Nephron progenitor cell (in vitro differentiated cells): ENCODE results near the gene SH3PXD2A.

Source experiments
- DNase-seq: peaks from one replicate; pipeline ENCODE4 v3.0.0; 2021
- H3K27ac Mint-ChIP-seq: 2 replicates; pipeline ENCODE4 v1.8.0; 2021; ENCODE audit warnings: mild to moderate bottlenecking, moderate library complexity, mixed read lengths
- H3K27me3 Mint-ChIP-seq: 2 replicates; pipeline ENCODE4 v1.8.0; 2021; ENCODE audit warnings: mild to moderate bottlenecking, low read depth, mixed read lengths; ENCODE audit not compliant: poor library complexity
- H3K36me3 Mint-ChIP-seq: 2 replicates; pipeline ENCODE4 v1.8.0; 2021; ENCODE audit warnings: low read depth, mixed read lengths
- H3K4me1 Mint-ChIP-seq: 2 replicates; pipeline ENCODE4 v1.8.0; 2021; ENCODE audit warnings: mixed read lengths
- H3K4me3 Mint-ChIP-seq: 2 replicates; pipeline ENCODE4 v1.8.0; 2021; ENCODE audit warnings: mild to moderate bottlenecking, moderate library complexity, mixed read lengths
- H3K9me3 Mint-ChIP-seq: 2 replicates; pipeline ENCODE4 v1.8.0; 2021; ENCODE audit warnings: mild to moderate bottlenecking, moderate library complexity, mixed read lengths
- CTCF ChIP-seq: fragments of 200-600 bp; sonication (generic); IDR thresholded peaks from 2 replicates; pipeline ENCODE4 v1.5.0; 2021; ENCODE audit warnings: antibody characterized with exemption

SH3PXD2A gene

GRCh38 chr10:103715430-103715829, 139.9 kb downstream of the SH3PXD2A start:
- no peaks in the 10 kb centered on the region for H3K36me3 Mint-ChIP-seq
- H3K27me3 Mint-ChIP-seq, result peaks cover 10% of the 10 kb centered on the region
- no peak for TF ChIP-seq CTCF
- peaks cover 43% of the 10 kb centered on the region for H3K4me1 Mint-ChIP-seq
- no peaks in the 10 kb centered on the region for H3K9me3 Mint-ChIP-seq
- H3K27ac Mint-ChIP-seq, result no peak overlapping the region
- H3K4me3 Mint-ChIP-seq, result no peak overlapping the region
- no peak for DNase-seq

DNA sequence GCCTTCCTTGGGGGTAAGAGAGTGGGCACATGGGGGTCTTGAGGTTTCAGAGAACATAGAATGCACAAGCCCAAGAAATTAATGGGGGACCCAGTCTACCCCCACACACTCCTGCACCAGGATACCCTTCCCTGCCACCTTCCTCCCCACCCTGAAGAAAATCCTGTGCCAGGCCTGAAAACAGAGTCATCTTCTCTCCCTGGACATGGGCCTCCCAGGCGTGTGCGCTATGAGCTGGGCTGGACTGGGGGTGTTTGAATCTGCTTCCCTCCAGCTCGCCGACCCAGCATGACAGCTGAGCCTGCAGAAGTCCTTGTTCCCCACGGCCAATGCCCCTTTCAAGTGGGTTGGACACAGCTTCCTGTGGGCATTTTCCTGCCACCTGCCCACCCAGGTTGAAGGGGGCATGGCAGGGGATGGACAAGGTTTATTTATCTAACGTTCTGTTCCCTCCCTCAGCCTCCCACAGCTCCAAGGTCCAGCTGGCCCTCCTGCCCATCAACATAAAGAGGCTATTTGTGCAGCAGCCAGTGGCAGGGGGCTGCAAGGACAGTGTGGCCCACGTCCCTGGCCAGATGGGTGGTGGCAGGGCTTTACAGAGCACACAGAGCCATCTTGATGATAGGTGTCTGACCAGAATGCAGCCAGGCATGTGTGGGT, 141.0 kb downstream of the SH3PXD2A start:
- Mint-ChIP-seq H3K4me1 (peaks cover 38% of the 10 kb centered on the region), H3K36me3 (no peaks in the 10 kb centered on the region), H3K9me3 (no peaks in the 10 kb centered on the region), H3K4me3 (no peak overlapping the region), H3K27me3 (peaks cover 10% of the 10 kb centered on the region), H3K27ac (no peak overlapping the region)
- TF ChIP-seq CTCF, result no peak
- DNase-seq, result no peak

DNA sequence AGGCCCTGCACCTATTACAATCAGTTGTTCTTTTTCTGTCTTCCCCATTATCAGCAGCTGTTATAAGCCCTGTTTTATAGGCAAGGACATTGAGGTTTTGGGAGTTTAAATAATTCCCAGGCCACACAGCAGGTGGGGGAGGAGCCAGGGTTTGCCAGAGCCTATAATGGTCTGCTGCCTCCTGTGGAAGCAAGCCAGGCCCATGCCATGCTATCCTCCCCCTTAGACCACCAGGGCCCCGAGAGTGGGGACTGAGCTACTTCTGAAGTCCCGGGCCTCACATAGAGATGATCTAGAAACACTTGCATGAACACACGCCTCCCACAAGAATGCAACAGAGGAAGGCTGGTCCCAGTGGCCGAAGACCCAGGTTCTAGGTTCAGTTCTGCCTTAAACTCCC, 141.7 kb downstream of the SH3PXD2A start:
- H3K36me3 Mint-ChIP-seq, result no peaks in the 10 kb centered on the region
- H3K27me3 Mint-ChIP-seq, result peaks cover 10% of the 10 kb centered on the region
- TF ChIP-seq CTCF, result no peak
- peaks cover 32% of the 10 kb centered on the region for H3K4me1 Mint-ChIP-seq
- DNase-seq, result no peak
- H3K4me3 Mint-ChIP-seq, result no peak overlapping the region
- H3K9me3 Mint-ChIP-seq, result no peaks in the 10 kb centered on the region
- no peak overlapping the region for H3K27ac Mint-ChIP-seq

- no peaks in the 10 kb centered on the region for H3K9me3 Mint-ChIP-seq
- H3K27ac Mint-ChIP-seq, result no peak overlapping the region
- TF ChIP-seq CTCF, result peak; percentile 94
- peaks cover 29% of the 10 kb centered on the region for H3K4me1 Mint-ChIP-seq
- no peak overlapping the region for H3K4me3 Mint-ChIP-seq
- DNase-seq, result peak; percentile 91
- H3K36me3 Mint-ChIP-seq, result no peaks in the 10 kb centered on the region
- peaks cover 10% of the 10 kb centered on the region for H3K27me3 Mint-ChIP-seq
Observed at GRCh38 chr10:103712898-103713498, 142.4 kb downstream of the SH3PXD2A start.

- peaks cover 23% of the 10 kb centered on the region for H3K4me1 Mint-ChIP-seq
- no peak overlapping the region for H3K4me3 Mint-ChIP-seq
- H3K36me3 Mint-ChIP-seq, result no peaks in the 10 kb centered on the region
- DNase-seq, result no peak
- H3K9me3 Mint-ChIP-seq, result no peaks in the 10 kb centered on the region
- no peak for TF ChIP-seq CTCF
- no peak overlapping the region for H3K27ac Mint-ChIP-seq
- H3K27me3 Mint-ChIP-seq, result peaks cover 6% of the 10 kb centered on the region
Observed at GRCh38 chr10:103712146-103712545, 143.2 kb downstream of the SH3PXD2A start.
